ENCODE measurements around the gene GIGYF2.

DNA sequence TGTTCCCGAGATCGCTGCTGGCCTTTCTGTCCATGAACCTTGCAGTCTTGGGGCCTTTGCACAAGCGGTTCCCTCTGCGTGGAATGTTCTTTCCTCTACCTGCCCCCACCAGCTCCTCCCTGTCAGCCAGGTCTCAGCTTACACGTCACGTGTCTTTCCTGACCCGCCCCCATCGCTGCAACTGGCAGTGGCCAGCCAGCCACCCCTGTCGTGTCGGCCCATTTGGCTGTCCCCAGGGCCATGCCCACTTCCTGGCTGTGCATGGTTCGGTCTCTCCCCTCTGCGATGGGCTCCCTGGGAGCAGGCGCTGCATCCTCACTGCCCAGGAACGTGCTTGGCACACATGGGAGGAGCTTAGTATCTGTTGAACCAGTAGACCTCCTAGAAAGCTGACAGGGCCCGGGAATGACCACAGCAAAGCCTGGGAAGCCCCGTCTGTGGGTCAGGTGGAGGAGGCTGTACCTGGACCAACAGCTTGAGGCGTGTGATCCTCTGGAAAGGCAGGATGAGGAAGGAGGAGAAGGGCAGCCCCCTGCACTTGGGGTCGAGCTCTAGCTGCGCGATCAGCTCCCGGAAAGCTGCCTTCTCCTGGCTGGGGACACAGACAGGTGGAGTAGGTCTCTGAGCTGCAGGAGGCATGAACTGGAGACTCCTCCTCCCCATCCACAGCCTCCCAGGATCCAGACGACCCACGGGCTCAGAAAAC lies 193.9 kb downstream of the GIGYF2 start:
- no peak for TF ChIP-seq POLR2A (IDR thresholded peaks at IDR 0.05)
- TF ChIP-seq, protein P1, sequence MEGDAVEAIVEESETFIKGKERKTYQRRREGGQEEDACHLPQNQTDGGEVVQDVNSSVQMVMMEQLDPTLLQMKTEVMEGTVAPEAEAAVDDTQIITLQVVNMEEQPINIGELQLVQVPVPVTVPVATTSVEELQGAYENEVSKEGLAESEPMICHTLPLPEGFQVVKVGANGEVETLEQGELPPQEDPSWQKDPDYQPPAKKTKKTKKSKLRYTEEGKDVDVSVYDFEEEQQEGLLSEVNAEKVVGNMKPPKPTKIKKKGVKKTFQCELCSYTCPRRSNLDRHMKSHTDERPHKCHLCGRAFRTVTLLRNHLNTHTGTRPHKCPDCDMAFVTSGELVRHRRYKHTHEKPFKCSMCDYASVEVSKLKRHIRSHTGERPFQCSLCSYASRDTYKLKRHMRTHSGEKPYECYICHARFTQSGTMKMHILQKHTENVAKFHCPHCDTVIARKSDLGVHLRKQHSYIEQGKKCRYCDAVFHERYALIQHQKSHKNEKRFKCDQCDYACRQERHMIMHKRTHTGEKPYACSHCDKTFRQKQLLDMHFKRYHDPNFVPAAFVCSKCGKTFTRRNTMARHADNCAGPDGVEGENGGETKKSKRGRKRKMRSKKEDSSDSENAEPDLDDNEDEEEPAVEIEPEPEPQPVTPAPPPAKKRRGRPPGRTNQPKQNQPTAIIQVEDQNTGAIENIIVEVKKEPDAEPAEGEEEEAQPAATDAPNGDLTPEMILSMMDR (IDR thresholded peaks at IDR 0.05): no peak
